Suppressor macrophage treated with lipopolysaccharide for 1 hour (primary cell): Measurements from ENCODE around the gene SLC2A13.

ENCODE experiments used
- DNase-seq, 3 donors: peaks; one replicate each; pipeline ENCODE4 v3.0.0-alpha.2; 2020 to 2022

SLC2A13 gene

DNA sequence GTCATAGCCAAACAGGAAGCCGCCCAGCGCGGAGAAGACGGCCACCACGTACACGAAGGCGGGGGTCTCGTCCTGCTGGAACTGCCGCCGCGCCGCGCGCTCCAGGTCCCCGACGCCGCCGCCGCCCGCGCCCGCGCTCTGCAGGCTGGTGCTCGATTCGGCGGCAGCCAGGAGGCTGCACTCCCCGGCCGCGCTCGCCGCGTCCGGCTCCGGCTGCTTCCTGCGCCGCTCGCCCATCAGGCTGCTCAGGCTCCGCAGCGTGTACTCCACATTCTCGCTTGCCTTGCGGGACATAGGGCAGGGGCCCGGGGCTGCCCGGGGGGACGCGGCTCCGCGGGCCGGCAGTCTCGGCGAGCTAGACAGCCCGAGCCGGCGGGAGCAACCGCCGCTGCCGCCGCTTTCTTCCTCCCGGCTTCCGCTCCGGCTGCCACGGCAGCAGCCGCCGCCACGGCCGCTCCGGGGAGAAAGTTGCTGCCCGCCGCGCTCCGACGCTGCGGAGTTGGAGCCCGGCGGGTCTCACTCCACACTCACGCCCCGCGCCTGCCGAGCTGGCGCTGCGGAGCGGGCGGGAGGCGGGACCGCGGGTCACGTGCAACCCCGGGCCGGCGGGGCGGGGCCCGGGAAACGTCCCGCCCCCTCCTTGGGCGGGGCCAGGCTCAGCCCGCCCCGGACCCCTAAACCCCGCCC is at the start of gene SLC2A13:
TSS of gene SLC2A13 (minus strand) at position 567 of the 687 bp plus-strand sequence. CDS start at position 294, 273 bp downstream.
- peak; percentile 86 to 96 (median 92) for DNase-seq

DNA sequence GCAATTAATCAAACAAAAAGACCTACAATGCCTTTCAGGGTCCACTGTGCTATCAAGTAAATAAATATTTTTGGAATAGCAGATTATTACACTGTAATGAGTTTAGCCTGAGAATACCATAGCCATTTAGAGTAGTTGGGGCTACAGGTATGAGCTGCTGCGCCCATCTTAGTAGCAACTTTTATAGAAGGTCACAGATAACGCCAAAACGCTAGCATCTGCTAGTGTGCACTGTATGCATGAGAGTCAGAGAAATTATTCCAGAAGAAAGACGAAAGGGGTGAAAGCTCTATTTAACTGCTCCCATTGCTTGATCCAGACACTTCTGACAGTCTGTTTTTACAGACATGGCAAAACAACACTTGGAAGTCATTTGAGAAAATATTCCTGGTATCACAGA is 48.5 kb upstream of the SLC2A13 start:
- DNase-seq = no peak

GRCh38 chr12:40153432-40153831 is 47.6 kb upstream of the SLC2A13 start:
- peak in 2 of 3 donors; percentile 39 to 50 for DNase-seq

DNA sequence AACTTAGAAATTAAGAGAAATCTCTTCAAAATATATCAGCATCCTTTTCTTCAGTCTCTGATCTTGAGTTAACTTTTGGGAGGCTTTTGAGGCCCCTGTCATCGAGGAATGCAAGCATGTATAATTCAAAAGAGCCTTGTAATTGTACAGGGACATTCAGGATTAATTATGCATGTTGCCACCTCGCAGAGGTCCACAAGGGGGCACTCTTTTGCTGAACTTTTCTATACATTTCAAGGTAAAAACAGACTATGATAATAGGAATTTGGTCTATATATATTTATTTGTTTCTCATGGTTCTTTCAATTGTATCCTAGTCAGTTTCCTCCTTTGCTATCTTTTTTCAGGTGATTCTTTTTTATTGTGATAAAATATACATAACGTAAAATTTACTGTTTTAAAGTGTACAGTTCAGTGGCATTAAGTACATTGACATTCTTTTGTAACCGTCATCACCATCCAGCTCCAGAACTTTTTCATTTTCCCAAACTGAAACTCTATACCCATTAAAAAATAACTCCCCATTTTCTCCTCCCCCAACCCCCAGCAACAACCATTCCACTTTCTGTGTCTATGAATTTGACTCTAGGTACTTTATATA is 47.0 kb upstream of the SLC2A13 start:
- peak; percentile 72 to 83 (median 82) for DNase-seq

GRCh38 chr12:40149673-40150260 is 43.9 kb upstream of the SLC2A13 start:
- DNase-seq = peak in 2 of 3 donors; percentile 24 to 35

GRCh38 chr12:40146800-40147797 is 41.2 kb upstream of the SLC2A13 start:
- DNase-seq = peak; percentile 78 to 82 (median 80)

DNA sequence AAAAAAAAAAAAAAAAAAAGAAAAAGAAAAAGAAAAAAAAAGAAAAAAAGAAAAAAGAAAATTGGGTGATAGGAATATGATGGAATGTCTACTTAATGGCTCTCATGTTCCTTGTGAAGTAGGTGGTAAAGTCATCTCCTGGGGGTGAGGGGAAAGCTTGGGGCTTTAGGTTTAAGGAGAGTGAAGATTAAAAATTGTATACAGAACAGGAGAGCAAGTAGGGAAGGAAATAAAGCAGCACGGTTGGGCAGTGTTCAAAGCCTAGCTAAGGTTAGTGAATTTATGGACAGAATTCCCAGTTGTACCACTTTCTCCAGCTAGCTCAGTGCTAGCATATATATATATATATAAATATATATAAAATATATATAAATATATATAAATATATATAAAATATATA is 40.0 kb upstream of the SLC2A13 start:
- no peak for DNase-seq

- DNase-seq = peak; percentile 28 to 44 (median 39)
Observed at GRCh38 chr12:40144023-40144422, 38.1 kb upstream of the SLC2A13 start.

- DNase-seq = no peak
Observed at GRCh38 chr12:40142001-40142744, 36.3 kb upstream of the SLC2A13 start.

GRCh38 chr12:40138526-40138925 is 32.6 kb upstream of the SLC2A13 start:
- DNase-seq = no peak

DNA sequence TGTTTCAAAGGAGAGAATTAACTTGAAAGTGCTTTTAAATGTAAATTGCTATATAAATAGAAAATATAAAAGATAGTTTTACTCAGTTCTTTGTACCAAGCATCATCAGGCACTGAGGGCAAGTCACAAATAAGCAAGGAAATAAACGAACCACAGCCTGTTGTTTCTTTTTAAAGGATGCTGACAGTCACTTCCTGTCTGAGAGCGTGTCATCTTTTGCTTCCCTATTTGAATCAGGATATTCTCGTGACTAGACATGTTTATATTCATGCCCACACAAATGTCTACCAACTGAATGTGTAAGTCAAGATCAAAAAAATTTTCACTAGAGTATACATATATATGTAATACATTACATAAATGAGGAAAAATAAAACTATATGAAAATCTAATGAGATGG is 31.4 kb upstream of the SLC2A13 start:
- peak; percentile 64 to 90 (median 89) for DNase-seq

- no peak for DNase-seq
Observed at GRCh38 chr12:40127408-40127807, 21.5 kb upstream of the SLC2A13 start.

GRCh38 chr12:40123496-40123895 is 17.6 kb upstream of the SLC2A13 start:
- peak; percentile 18 to 55 (median 44) for DNase-seq

GRCh38 chr12:40122842-40123241 is 17.0 kb upstream of the SLC2A13 start:
- no peak for DNase-seq

DNA sequence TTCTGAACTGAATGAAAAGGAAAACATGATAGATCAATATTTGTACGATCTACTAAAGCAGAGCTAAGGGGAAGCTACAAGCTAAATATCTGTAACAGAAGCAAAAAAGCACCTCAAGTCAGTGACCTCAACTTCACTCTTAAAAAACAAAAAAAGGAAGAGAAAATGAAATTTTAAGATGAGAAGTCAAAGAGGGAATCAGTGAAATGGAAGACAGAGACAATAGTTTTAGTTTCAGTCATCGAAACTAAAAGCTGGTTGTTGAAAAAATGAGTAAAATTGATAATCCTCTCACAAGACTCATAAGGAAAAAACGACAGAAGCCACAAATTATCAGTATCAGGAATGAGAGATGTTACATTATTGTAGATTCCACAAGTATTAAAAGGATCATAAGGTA is 11.9 kb upstream of the SLC2A13 start:
- DNase-seq = no peak

- peak; percentile 31 to 62 (median 47) for DNase-seq
Observed at GRCh38 chr12:40110586-40110985, 4.7 kb upstream of the SLC2A13 start.

- peak; percentile 14 to 50 (median 17) for DNase-seq
Observed at GRCh38 chr12:40107803-40108620, 2.1 kb upstream of the SLC2A13 start.

DNA sequence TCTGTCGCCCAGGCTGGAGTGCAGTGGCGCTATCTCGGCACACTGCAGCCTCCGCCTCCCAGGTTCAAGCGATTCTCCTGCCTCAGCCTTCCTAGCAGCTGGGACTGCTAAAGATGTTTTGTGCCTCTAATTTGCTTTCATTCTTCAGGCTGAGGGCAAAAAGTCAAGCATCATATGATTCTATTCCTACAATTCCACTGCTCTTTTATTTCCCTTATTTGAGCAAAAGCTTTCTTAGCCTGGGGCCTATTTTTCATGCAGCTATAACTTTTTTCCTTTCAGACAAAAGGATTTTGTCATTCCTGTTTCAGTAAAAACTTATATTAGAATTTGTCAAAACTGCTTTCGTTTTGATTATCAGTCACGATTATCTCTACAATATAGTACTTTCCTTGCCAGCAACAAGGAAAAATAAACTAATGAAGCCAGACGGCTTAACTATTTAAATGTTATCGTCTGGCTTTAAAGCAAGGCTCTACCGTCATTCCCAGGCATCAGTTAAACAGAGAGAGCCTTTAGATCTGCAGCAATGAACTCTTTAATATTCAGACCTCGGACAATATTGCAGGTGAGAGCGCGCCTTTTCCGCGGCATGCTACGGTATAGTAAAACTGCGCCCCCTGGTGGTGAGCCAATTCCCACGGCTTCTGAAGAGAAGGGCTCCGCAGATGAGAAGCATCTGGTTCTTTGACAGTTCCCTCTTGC is 1.4 kb upstream of the SLC2A13 start:
- DNase-seq = peak; percentile 85 to 94 (median 87)

DNA sequence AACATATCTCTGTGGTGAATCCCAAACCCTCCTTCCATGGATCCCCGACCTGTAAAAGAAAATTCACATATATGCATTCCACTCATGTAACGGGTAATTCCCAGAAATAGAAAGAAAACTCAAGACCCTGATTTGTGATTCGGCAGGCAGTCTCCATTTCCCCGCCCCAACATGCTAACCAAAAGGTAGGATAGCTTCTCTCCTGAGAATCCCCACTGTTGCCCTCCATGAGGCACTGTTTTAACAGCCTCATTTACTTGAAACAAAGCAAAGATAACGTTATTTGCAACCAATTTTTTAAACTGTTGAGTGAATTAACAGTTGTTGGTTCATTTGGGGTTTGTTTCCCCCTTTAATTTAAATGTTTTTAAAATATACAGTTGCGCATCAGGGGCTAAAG is 774 bp upstream of the SLC2A13 start:
- DNase-seq = no peak

GRCh38 chr12:40106202-40106533 is 287 bp upstream of the SLC2A13 start:
- no peak for DNase-seq

- no peak for DNase-seq
Observed at GRCh38 chr12:40105265-40105514, 691 bp downstream of the SLC2A13 start.
